ENCODE results near the gene TNIK.

TNIK gene

DNA sequence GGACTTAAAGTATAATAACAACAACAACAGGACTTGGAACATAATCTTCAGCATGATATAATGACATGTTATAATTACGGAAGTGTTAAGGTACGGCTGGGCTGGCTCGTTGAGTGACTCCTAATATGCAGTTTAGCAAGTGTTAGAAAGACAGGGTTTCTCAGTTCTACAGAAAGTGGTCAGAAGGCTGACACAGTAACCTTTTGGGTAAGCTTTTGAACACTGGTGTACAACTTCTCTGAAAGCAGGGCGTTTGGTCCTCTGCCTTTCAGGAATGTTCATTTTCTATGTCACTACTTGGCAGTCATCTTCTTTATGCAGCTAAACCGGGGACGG is 300.4 kb downstream of the TNIK start:
- H3F3A ChIP-seq (ENCODE audit: low read depth): no peaks in the 10 kb centered on the region
- H3K79me2 ChIP-seq (ENCODE audit: insufficient read depth, low read length): no peaks in the 10 kb centered on the region
- peaks cover 11% of the 10 kb centered on the region; the same call in 1 of the 2 replicates for H3K9me3 ChIP-seq (ENCODE audit: insufficient read depth, low read depth, low read length)
- no peak overlapping the region for H3K4me3 ChIP-seq (ENCODE audit: low read length, poor library complexity, severe bottlenecking)
- H3K9ac ChIP-seq (ENCODE audit: low read depth, low read length, poor library complexity, severe bottlenecking): no peak overlapping the region
- TF ChIP-seq EZH2phosphoT487 (IDR thresholded peaks at IDR 0.05; ENCODE audit: borderline replicate concordance) (no peak), CTCF (conservative IDR thresholded peaks at IDR 0.05; ENCODE audit: low read length) (no peak)
- no peaks in the 10 kb centered on the region for H3K4me1 ChIP-seq (ENCODE audit: insufficient read depth, low read length, poor library complexity, severe bottlenecking)
- peaks cover 83% of the 10 kb centered on the region for H3K36me3 ChIP-seq (ENCODE audit: insufficient read depth, low read length)
- H3K27me3 ChIP-seq (ENCODE audit: insufficient read depth, low read length, poor library complexity, severe bottlenecking): no peaks in the 10 kb centered on the region
- H4K20me1 ChIP-seq (ENCODE audit: insufficient read depth, low read length, poor library complexity, severe bottlenecking): no peaks in the 10 kb centered on the region
- no peak overlapping the region for H3K4me2 ChIP-seq (ENCODE audit: low read depth, low read length, poor library complexity, severe bottlenecking)
- no peaks in the 10 kb centered on the region for H3K9me2 ChIP-seq (replicated peaks; ENCODE audit: low read depth, low read length)
- no peak overlapping the region for H2AFZ ChIP-seq (ENCODE audit: low read length)

DNA sequence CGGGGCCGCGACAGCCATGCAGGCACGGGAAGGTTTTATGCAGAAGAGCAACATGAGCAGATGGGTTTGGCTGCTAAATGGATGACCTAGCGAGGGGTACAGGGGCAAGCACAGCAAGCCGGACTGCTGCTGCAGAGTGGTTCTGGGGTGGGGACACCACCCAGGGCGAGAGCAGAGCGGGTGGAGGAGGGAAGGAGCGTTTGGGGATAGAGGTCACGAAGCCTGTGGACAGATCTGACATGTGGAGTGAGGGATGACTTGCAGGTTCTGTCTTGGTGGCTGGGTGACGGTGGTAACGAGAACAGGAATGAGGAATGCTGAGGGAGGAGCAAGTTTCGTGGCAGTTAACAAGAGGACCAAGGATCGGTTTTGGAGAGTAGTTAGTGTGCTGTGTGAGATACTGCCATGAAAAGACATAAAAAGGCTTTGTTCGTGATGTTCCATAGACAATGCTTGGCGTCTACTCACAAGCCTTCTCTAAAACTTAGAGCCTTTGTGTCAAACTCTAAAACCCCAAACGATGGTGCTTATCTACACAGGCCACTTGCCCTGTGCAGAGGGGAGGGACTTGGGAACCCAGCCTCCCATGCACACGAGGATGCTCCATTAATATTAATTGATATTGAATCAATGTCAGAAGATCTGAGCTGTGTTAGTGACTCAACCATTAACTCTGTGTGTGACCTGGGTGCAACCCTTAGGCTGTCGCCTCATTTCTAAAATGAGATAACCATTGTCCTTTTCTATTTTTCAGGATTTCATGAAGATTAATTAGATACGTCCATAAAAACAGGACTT is 301.0 kb downstream of the TNIK start:
- Histone ChIP-seq H3K9me2 (replicated peaks; ENCODE audit: low read depth, low read length) (no peaks in the 10 kb centered on the region), H3K4me3 (ENCODE audit: low read length, poor library complexity, severe bottlenecking) (no peak overlapping the region), H3K27me3 (ENCODE audit: insufficient read depth, low read length, poor library complexity, severe bottlenecking) (no peaks in the 10 kb centered on the region), H3F3A (ENCODE audit: low read depth) (no peaks in the 10 kb centered on the region), H3K4me2 (ENCODE audit: low read depth, low read length, poor library complexity, severe bottlenecking) (no peak overlapping the region), H4K20me1 (ENCODE audit: insufficient read depth, low read length, poor library complexity, severe bottlenecking) (no peaks in the 10 kb centered on the region), H2AFZ (ENCODE audit: low read length) (no peak overlapping the region), H3K4me1 (ENCODE audit: insufficient read depth, low read length, poor library complexity, severe bottlenecking) (no peaks in the 10 kb centered on the region), H3K79me2 (ENCODE audit: insufficient read depth, low read length) (no peaks in the 10 kb centered on the region), H3K9me3 (ENCODE audit: insufficient read depth, low read depth, low read length) (peaks cover 11% of the 10 kb centered on the region; the same call in 1 of the 2 replicates), H3K9ac (ENCODE audit: low read depth, low read length, poor library complexity, severe bottlenecking) (no peak overlapping the region), H3K36me3 (ENCODE audit: insufficient read depth, low read length) (peaks cover 82% of the 10 kb centered on the region)
- TF ChIP-seq CTCF (conservative IDR thresholded peaks at IDR 0.05; ENCODE audit: low read length): no peak
- TF ChIP-seq EZH2phosphoT487 (IDR thresholded peaks at IDR 0.05; ENCODE audit: borderline replicate concordance): no peak

DNA sequence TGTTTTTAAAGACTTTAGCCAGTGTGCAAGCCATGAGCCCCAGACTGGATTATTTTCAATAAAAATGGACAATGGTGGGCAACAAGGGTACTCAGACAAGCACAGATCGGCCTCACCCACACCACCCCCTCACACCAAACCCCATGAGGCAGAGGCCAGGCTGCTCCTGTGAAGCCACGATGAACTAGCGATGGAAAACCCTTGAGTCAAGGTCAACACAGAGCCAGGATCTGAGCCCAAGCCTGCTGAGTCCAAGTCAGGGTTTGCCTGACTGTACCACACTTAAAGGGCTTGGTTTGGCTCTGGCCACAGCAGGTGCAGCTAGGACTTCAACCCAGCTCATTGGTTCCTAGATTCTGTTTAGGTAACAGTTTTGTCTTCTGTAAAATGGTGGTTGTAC is 302.2 kb downstream of the TNIK start:
- Histone ChIP-seq H3K36me3 (ENCODE audit: insufficient read depth, low read length) (peaks cover 76% of the 10 kb centered on the region; the same call in 1 of the 2 replicates), H3K9me3 (ENCODE audit: insufficient read depth, low read depth, low read length) (peaks cover 4% of the 10 kb centered on the region; the same call in 1 of the 2 replicates), H3K4me3 (ENCODE audit: low read length, poor library complexity, severe bottlenecking) (no peak overlapping the region), H3K4me2 (ENCODE audit: low read depth, low read length, poor library complexity, severe bottlenecking) (no peak overlapping the region), H2AFZ (ENCODE audit: low read length) (no peak overlapping the region), H3K4me1 (ENCODE audit: insufficient read depth, low read length, poor library complexity, severe bottlenecking) (no peaks in the 10 kb centered on the region), H3F3A (ENCODE audit: low read depth) (no peaks in the 10 kb centered on the region), H3K9ac (ENCODE audit: low read depth, low read length, poor library complexity, severe bottlenecking) (no peak overlapping the region), H3K27me3 (ENCODE audit: insufficient read depth, low read length, poor library complexity, severe bottlenecking) (no peaks in the 10 kb centered on the region), H4K20me1 (ENCODE audit: insufficient read depth, low read length, poor library complexity, severe bottlenecking) (no peaks in the 10 kb centered on the region), H3K79me2 (ENCODE audit: insufficient read depth, low read length) (no peaks in the 10 kb centered on the region), H3K9me2 (replicated peaks; ENCODE audit: low read depth, low read length) (no peaks in the 10 kb centered on the region)
- TF ChIP-seq CTCF (conservative IDR thresholded peaks at IDR 0.05; ENCODE audit: low read length) (no peak), EZH2phosphoT487 (IDR thresholded peaks at IDR 0.05; ENCODE audit: borderline replicate concordance) (no peak)

All from Loucy (cell line).